ENCODE data around the gene SNCA. TPM values are rescaled to one million over a fixed set of nuclear protein-coding genes. Genes with fewer than 3 reads are reported as not detected.

The SNCA gene
- total RNA-seq, 6 donors from 2014 or later, result 6.3 to 15.4 (median 12.1) TPM

- Histone ChIP-seq H3K27me3 (no peaks in the 10 kb centered on the region), H3K36me3 (no peaks in the 10 kb centered on the region), H3K4me3 (no peak overlapping the region), H3K27ac (no peak overlapping the region), H3K4me1 (no peaks in the 10 kb centered on the region), H3K9me3 (no peaks in the 10 kb centered on the region)
- TF ChIP-seq POLR2A (IDR thresholded peaks at IDR 0.05) (no peak), CTCF (IDR thresholded peaks at IDR 0.05) (no peak), EP300 (IDR thresholded peaks at IDR 0.05) (no peak), POLR2AphosphoS5 (IDR thresholded peaks at IDR 0.05) (no peak)
- no peak for ATAC-seq (ENCODE audit: low FRiP score in 2 of 2)
- WGBS, 2 donors, result 94 to 96% methylated on average over 1 of the region's 1 CpG
- DNase-seq, result no peak
Observed at GRCh38 chr4:89684536-89684935, 152.4 kb downstream of the SNCA start.

GRCh38 chr4:89682808-89683207 is 154.2 kb downstream of the SNCA start:
- no peak overlapping the region for H3K4me3 ChIP-seq
- H3K27ac ChIP-seq, result no peak overlapping the region
- H3K4me1 ChIP-seq, result no peaks in the 10 kb centered on the region
- DNase-seq, result no peak
- 75 to 79% methylated on average over 2 of the region's 2 CpGs for WGBS, 2 donors
- no peak for ATAC-seq (ENCODE audit: low FRiP score in 2 of 2)
- H3K27me3 ChIP-seq, result no peaks in the 10 kb centered on the region
- no peaks in the 10 kb centered on the region for H3K9me3 ChIP-seq
- TF ChIP-seq EP300 (IDR thresholded peaks at IDR 0.05) (no peak), POLR2A (IDR thresholded peaks at IDR 0.05) (no peak)
- H3K36me3 ChIP-seq, result no peaks in the 10 kb centered on the region

- 90 to 93% methylated on average over 1 of the region's 1 CpG for WGBS, 2 donors
- Histone ChIP-seq H3K4me1 (no peaks in the 10 kb centered on the region), H3K4me3 (no peak overlapping the region), H3K9me3 (peaks cover 0 to 2% (median 0%) of the 10 kb centered on the region in 4 donors), H3K27ac (no peak overlapping the region), H3K27me3 (no peaks in the 10 kb centered on the region), H3K36me3 (no peaks in the 10 kb centered on the region)
- ATAC-seq (ENCODE audit: low FRiP score in 2 of 2), result no peak
- DNase-seq, result no peak
- TF ChIP-seq POLR2AphosphoS5 (IDR thresholded peaks at IDR 0.05), result no peak
- no peak for TF ChIP-seq EP300 (IDR thresholded peaks at IDR 0.05)
- TF ChIP-seq CTCF (IDR thresholded peaks at IDR 0.05), result no peak
- no peak for TF ChIP-seq POLR2A (IDR thresholded peaks at IDR 0.05)
Observed at GRCh38 chr4:89681671-89682070, 155.3 kb downstream of the SNCA start.

- ATAC-seq (ENCODE audit: low FRiP score in 2 of 2) (no peak), DNase-seq (peak in 1 of 2 donors; percentile 40)
- no peak overlapping the region for H3K4me3 ChIP-seq
Observed at GRCh38 chr4:89681219-89681618, 155.7 kb downstream of the SNCA start.

GRCh38 chr4:89674876-89675459 is 162.0 kb downstream of the SNCA start:
- Histone ChIP-seq H3K36me3 (no peaks in the 10 kb centered on the region), H3K4me3 (no peak overlapping the region), H3K27ac (no peak overlapping the region), H3K4me1 (no peaks in the 10 kb centered on the region), H3K27me3 (no peaks in the 10 kb centered on the region), H3K9me3 (peaks cover 0 to 4% (median 0%) of the 10 kb centered on the region in 4 donors)
- TF ChIP-seq POLR2AphosphoS5 (IDR thresholded peaks at IDR 0.05) (no peak), CTCF (IDR thresholded peaks at IDR 0.05) (no peak), POLR2A (IDR thresholded peaks at IDR 0.05) (no peak), EP300 (IDR thresholded peaks at IDR 0.05) (no peak)
- 69 to 81% methylated on average over 9 of the region's 9 CpGs for WGBS, 2 donors
- DNase-seq (no peak), ATAC-seq (ENCODE audit: low FRiP score in 2 of 2) (no peak)

More at GRCh38 chr4:89681219-89681618, 155.7 kb downstream of the SNCA start:
- TF ChIP-seq POLR2A (IDR thresholded peaks at IDR 0.05), result no peak
- no peak for TF ChIP-seq POLR2AphosphoS5 (IDR thresholded peaks at IDR 0.05)
- no peak for TF ChIP-seq CTCF (IDR thresholded peaks at IDR 0.05)
- no peak for TF ChIP-seq EP300 (IDR thresholded peaks at IDR 0.05)
- 81 to 91% methylated on average over 5 to 8 of the region's 8 CpGs for WGBS, 2 donors
- Histone ChIP-seq H3K27me3 (no peaks in the 10 kb centered on the region), H3K4me1 (no peaks in the 10 kb centered on the region), H3K36me3 (no peaks in the 10 kb centered on the region), H3K9me3 (peaks cover 0 to 4% (median 0%) of the 10 kb centered on the region in 4 donors), H3K27ac (no peak overlapping the region)

Other genes with a start within 250 kb of the SNCA start
- 10 to 100 TPM in 5 of 6 donors, 1 to 10 TPM in 1; 2.1 to 43.3 (median 18.7) TPM for gene MMRN1, start 57.7 kb upstream of the SNCA start, total RNA-seq

Measured in upper lobe of left lung (tissue), 6 donors.